IPS-18c (cell line): ENCODE measurements around the gene SPI1.

Source experiments
- H3K4me3 ChIP-seq: 2 replicates; pipeline ENCODE4 v1.7.0; 2013; ENCODE audit warnings: low read depth, mild to moderate bottlenecking, low read length, moderate library complexity; ENCODE audit not compliant: insufficient read depth
- H3K9me3 ChIP-seq: one replicate; pipeline ENCODE4 v1.6.1; 2013; ENCODE audit warnings: mild to moderate bottlenecking, low read length, moderate library complexity; ENCODE audit not compliant: control insufficient read depth, insufficient read depth

SPI1 gene

DNA sequence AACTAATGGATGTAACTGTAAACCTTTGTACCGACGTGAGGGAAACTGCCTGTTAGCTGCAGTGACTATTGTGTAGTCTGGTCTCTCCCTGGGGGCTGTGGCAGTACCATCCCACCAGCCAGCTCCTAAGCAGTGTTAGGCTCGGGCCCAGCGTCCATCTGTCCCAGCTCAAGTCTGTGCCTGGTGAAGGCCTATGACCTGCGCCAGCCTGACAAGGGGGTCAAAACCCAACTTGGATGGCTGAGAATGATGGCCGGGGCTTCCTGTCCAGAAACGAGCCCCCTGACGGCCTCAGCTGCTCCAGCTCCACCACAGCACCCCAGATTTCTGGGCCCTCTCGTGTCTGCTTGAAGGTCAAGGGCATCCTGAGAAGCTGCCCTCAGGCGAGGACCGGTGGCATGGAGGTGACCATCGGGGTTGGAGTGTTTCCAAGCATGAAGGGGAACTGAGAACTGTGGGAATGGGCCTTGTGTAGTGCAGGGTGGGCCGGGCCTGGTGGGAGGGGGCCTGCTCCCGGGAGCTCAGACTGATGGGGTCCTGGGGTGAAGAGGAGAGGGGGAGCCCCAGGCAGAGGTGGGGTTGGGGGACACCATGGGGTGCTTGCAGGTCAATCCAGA lies 14.3 kb upstream of the SPI1 start:
- Histone ChIP-seq H3K4me3 (no peak overlapping the region), H3K9me3 (no peaks in the 10 kb centered on the region)

DNA sequence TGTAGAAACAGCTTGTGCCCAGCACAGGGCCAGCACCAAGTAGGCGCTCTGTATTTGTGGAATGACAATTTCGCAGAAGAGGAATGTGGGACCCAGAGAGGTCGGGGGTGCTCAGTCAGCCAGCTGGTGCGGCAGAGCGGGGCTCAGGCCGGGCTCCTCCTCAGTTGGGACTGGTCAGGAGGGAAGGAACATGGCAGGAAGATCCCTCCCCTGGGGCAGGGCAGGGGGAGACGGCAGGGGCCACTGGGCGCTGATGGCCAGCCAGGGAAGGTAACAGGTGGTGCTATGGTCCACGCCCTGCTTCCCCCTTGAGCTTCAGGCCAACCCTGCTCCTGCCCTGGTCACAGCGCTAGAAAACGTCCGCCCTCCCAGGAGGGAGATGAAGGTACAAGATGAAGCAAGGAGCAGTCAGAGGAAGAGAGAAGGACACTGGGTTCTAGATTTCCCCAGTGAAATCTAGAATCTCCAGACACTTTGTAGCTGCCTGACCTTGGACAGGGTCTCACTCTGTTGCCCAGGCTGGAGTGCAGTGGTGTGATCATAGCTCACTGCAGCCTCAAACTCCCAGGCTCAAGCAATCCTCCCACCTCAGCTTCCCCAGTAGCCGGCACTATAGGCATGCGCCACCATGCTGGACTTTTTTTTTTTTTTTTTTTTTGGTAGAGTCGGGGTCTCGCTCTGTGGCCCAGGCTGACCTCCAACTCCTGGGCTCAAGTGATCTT lies 13.5 kb upstream of the SPI1 start:
- Histone ChIP-seq H3K9me3 (no peaks in the 10 kb centered on the region), H3K4me3 (no peak overlapping the region)

DNA sequence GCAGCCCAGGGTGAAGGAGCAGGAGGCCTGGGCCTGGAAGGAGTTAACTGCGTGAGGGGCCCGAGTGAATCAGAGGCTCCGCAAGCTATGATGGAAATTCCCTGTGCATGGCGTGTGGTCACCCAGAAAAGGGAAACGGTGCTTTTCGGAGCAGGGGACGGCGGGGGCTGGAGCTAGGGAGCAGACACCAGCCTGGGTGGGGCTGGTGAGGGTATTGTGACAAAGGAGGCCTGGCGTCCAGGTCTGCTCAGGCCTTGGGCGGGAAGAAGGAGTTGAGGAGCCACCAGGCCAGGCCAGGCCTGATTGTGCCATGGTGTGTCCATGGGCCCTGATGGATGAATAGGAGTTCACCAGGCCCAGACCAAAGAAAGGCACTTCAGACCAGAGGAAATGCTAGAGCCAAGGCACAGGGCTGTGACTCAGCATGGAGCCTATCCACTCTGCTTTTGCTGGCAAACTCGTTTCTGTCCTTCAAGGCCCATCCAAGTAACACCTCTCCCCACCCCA lies 12.8 kb upstream of the SPI1 start:
- Histone ChIP-seq H3K4me3 (no peak overlapping the region), H3K9me3 (no peaks in the 10 kb centered on the region)

DNA sequence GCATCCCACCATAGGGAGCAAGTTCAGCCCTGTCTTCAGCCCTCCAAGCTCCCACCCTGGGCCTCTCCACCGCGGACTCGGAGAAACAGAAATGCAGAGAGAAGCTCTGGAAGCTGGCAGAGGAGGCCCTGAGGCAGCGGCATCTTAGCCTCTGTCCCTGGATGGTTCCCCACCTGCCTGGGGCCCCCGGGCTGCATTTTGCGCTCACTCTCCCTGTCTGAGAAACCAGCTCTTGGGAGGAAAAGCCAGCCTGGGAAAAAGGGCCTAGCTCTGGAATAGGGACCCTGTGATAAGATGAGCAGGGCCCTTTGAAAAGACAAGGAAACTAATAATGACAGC lies 12.0 kb upstream of the SPI1 start:
- H3K4me3 ChIP-seq: no peak overlapping the region
- no peaks in the 10 kb centered on the region for H3K9me3 ChIP-seq

DNA sequence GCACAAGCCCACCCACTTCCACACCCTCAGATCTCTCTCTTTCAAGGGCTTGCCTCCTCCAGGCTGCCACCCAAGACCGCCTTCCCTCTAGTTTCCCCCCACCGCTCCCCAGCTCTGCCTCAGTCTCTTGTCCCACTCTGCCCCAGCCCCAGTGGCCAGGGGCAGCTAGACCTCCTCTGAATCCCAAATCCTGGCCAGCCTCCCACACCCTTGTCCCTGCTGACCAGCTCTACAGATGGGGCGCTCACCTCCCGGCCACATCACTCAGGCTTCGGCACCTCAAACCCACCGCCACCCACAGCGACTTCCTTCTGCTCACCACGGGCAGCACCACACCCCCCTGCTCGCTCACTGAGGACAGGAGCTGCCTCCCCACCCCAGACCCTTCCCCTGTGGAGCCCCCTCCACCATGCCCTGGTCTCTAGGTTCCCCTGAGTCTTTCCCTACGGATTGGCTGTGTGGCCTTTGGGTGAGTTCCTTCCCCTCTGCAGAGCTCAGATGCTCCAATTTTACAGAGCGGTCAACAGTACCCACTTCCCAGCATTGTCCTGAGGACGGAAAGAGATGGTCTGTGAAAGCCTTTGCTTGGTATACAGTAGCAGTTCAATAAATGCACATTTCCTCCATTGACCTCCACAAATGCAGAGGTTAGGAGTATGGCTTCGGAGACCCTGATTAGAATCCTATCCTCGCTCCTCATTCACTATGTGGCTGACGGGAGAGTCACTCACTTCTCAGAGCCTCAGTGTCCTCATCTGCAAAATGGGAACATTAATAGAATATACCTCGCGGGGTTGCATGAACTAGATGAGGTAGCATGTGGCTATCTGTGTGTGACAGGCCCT lies 11.5 kb upstream of the SPI1 start:
- Histone ChIP-seq H3K9me3 (no peaks in the 10 kb centered on the region), H3K4me3 (no peak overlapping the region)

DNA sequence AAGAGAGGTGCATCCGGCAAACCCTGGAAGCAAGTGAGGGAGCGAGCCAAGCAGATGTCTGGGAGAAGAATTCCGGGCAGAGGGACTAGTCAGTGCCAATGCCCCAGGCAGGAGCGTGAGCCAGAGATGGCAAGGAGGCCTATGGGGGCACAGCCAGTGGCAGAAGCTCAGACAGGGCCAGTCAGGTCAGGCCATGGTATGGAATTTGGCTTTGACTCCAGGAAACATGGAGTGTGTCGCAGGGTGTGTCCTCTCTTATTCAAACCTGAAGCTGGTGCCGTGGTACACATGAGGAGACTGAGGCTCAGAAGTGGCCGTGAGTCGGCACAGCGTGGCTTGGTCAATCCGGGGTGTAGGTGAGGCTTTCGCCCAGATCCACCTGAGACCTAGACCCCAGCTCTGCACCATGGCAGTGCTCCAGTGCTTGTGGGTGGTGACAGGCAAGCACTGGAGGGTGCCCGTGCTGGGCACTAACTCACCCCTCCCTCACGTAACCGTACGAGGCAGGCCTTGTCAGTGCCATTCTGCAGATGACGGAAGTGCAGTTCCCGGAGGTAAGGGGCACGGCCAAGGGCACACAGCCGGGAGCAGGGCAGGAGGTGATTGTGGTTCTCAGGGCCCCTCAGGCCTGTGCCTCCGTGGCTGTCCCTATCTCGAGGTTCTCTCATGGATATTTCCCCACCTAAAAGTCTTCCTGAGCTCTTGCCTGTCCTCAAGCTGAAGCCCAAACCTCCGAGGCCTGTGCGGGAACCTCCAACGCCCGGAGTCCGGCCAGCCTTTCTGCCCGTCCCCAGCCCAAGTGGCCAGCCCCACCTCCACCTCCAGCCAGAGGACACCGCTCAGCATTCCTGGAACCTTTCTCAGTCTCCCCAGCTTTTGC lies 10.6 kb upstream of the SPI1 start:
- Histone ChIP-seq H3K4me3 (no peak overlapping the region), H3K9me3 (peaks cover 3% of the 10 kb centered on the region)

DNA sequence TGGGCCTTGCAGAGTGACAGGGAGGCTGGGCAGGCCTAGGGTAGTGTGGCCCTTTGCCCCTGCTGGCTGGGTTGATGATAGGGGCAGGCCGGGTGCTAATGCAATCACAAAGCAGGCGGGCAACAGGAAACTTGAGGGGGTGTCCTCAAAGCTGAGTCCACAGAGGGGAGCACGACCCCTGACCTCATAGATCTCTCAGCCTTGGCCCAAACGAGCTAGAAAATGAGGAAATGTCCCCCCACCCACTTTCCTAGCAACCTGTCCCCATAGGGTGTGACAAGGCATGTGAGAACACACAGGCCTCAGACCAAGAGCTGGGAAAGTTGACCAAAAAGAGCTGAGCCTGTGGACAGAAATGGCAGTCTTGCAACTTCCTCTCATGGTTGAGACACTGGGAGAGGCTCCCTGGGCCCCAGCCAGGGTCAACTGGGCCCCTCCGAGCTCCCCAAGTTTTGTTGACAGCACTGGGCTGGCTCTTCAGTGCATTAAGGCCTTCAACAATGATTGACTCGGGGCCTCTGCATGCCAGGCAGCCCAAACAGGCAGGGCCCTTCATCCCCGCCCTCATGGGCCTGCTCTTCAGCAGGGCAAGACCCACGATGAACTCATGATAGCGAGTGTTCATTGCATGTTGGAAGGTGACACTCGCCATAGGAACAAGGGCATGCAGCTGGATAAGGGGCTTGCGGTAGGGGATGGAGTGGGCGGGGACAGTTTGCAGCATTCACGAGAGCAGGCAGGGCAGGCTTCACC lies 9.8 kb upstream of the SPI1 start:
- H3K9me3 ChIP-seq: peaks cover 3% of the 10 kb centered on the region
- H3K4me3 ChIP-seq: no peak overlapping the region

DNA sequence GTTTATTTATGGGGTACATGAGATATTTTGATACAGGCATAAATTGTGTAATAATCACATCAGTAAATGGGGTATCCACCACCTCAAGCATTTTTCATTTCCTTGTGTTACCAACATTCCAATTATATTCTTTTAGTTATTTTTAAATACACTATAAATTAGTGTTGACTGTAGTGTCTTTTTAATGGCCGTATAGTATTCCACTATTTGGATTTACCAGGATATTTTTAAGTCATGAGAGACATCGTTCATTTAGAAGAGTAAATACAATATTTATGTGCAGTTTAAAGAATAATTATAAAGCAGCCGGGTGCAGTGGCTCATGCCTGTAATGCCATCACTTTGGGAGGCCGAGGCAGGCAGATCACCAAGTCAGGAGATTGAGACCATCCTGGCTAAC lies 6.2 kb upstream of the SPI1 start:
- H3K4me3 ChIP-seq: no peak overlapping the region
- H3K9me3 ChIP-seq: peaks cover 3% of the 10 kb centered on the region

DNA sequence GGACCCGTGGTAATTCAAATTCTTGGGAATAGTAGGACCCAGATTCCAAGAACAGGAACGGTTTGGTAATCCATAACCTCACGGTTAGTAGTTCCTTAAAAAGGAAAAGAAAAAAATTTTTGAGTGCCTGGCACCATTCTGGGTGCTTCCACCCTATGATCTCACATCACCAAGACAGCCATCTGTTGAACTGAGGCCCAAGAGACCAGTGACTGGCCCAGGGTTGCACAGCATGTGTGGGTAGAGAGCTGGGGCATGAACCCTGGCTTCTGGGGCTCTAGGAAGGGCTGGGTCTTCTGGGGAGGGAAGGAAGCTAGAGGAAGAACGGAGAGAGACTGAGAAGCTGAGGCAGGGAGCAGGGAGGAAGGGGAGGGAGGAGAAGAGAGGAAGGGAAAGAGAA lies 4.7 kb upstream of the SPI1 start:
- Histone ChIP-seq H3K9me3 (peaks cover 3% of the 10 kb centered on the region), H3K4me3 (no peak overlapping the region)

DNA sequence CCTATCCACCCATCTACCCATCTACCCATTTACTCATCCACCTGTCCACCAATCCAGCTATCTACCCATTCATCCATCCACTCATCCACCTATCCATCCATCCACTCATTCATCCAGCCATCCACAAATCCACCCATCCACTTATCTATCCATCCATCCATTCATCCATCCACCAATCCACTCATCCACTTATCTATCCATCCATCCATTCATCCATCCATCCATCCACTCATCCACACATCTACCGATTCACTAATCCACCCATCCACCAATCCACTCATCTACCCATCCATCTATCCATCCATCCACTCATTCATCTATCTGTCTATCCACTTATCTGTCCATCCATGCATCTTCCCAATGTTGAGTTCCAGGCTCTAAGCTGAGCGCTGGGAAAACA lies 1.7 kb upstream of the SPI1 start:
- H3K9me3 ChIP-seq: peaks cover 3% of the 10 kb centered on the region
- H3K4me3 ChIP-seq: no peak overlapping the region

DNA sequence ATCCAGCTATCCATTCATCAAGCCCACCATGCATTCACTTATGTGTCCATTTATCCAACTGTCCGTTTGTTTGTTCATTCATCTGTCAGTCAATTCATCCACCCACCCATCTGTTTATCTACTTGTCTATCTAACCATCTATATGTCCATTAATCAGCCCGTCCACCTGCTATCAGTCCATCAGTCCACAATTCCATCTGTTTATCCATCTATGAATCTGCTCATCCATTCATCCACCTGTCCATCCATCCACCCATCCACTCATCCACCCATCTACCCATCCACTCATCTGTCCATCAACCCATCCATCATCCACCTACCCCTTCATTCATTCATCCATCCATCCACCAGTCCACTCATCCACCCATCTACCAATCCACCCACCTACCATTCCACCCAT lies 970 bp upstream of the SPI1 start:
- no peak overlapping the region for H3K4me3 ChIP-seq
- no peaks in the 10 kb centered on the region for H3K9me3 ChIP-seq

DNA sequence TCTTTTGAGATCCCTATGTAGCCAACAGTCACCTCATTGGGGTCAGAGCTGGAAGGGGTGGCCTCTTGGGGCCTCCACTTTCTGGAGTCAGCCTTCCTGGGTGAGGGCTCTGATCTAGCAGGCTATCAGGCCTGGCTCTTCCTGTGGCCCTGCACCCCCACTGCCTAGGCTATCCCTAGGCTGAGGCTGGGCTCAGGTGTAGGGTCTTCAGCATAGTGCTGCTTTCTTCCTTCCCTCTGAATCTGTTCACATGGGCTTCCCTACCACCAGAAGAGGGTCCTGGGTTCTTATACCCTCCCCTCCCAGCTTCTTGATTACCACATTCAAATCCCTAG lies 456 bp upstream of the SPI1 start:
- Histone ChIP-seq H3K9me3 (no peaks in the 10 kb centered on the region), H3K4me3 (no peak overlapping the region; the same call in 1 of the 2 replicates)

DNA sequence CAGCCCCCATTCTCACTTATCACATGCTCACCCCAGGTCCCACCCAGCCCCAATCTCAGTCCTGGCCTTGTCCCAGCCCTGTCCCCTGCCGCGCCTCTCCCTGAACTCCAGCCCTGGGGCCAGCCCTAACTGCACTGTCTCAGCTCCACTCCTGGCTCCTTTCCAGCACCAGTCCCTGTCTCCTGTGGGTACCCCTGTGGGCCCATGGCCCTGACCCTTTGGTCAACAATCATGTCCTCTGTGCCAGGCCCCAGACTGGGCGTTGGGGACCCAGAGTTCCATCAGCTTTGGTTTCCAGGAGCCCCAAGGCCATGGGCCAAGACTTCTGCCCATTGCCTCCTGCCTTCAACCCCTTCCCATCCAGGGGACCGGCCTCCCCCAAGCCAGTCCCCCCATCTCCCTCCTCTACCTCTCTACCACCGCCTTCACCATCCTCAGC lies 757 bp downstream of the SPI1 start:
- Histone ChIP-seq H3K4me3 (no peak overlapping the region), H3K9me3 (no peaks in the 10 kb centered on the region)

DNA sequence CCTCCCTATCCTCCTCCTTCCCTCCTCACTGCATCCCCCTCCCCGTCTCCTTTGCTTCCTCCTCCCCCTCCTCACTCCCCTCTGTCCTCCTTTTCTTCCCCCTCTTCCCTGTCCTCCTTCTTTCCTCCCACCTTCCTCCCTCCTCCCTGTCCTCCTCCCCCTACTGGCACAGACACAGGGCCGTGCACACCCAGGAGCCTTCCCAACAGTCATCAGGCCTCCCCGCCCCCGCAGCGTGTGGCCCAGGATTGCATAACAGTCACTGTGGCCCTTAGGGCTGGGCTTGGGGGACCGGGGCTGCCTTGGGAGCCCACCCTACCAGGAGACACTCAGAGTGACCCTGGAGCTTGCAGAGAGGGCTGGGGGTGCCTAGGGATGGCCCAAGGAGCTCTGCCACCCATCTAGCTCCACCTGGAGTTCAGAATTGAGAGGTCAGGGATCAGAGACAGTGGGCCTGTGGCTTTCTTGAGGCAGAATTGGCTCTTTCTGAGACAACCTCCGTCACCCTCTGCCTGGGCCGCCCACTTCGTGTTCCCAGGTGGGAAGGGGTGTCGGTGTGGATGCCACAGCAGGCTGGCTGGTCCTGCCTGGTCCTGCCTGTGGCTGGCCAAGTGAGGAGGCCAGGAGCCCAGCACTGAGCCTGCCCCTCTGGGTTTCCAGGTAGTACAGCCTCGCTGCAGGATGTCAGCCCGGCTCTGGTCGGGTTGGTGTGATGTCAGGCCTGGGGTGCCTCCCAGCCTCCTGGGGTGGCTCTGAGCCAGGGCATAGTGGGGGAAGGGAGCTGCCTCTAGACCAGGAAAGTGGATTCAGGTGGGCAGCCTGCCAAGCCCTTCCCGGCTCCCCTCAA lies 1.6 kb downstream of the SPI1 start:
- Histone ChIP-seq H3K9me3 (no peaks in the 10 kb centered on the region), H3K4me3 (no peak overlapping the region)

DNA sequence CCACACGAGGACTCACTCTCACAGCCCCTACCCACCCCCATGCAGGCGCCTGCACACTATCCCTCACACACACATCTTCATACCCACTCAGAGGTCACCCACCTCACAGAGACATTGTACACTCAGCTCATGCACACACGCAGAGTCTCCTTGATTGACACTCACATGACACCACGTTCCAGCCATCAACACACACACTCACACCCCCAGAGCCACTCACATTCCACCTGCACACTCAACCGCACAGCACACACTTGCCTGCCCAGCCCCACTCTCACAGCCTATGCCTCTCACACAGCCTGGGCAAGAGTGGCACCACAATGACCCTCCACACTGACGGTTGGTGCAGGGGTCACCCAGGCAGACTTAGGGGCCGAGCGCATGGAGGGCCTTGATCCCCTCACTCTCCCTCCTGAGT lies 2.2 kb downstream of the SPI1 start:
- Histone ChIP-seq H3K4me3 (no peak overlapping the region), H3K9me3 (no peaks in the 10 kb centered on the region)

DNA sequence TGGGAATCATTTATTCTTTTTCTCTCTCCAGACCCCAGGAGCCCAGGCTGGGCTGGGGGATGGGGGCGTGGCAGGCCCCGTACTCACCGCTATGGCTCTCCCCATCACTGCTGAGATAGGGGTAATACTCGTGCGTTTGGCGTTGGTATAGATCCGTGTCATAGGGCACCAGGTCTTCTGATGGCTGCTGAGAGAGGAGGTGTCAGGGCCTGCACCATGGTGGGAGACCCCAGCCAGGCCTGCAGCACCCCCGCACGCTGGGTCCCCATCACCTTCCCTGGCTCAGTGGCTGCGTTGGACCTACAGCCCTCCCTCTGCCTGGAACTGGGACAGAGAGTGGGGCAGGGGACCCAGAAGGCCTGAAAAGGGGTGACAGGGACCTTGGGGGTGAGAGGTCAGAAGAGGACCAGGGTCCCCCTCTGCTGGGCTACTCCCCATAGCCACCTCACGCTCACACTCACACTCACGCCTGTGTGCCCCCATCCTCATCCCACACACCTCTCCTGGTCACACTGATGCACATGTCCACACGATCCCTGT lies 2.7 kb downstream of the SPI1 start:
- Histone ChIP-seq H3K9me3 (no peaks in the 10 kb centered on the region), H3K4me3 (no peak overlapping the region)
